ENCODE data around the gene HMOX2.

Gene HMOX2

GRCh38 chr16:4531811-4532210, 55.6 kb downstream of the HMOX2 start:
- POLR2A ChIA-PET: no interaction called here
- no peak overlapping the region for H3K4me3 ChIP-seq (ENCODE audit: low read depth, low read length)
- TF ChIP-seq ZNF555 (tag by site-specific recombination; conservative IDR thresholded peaks at IDR 0.05) (no peak), KLF7 (tag by site-specific recombination; IDR thresholded peaks at IDR 0.05; ENCODE audit: borderline replicate concordance) (no peak), SP2 (tag by site-specific recombination; IDR thresholded peaks at IDR 0.05) (no peak), SP7 (tag by site-specific recombination; IDR thresholded peaks at IDR 0.05) (no peak), ZSCAN5A (tag by site-specific recombination; IDR thresholded peaks at IDR 0.05) (no peak), HIC1 (tag by site-specific recombination; IDR thresholded peaks at IDR 0.05) (no peak), ZFP37 (tag by site-specific recombination; IDR thresholded peaks at IDR 0.05) (no peak), ZNF610 (tag by site-specific recombination; IDR thresholded peaks at IDR 0.05; ENCODE audit: borderline replicate concordance) (no peak), ZNF184 (tag by site-specific recombination; IDR thresholded peaks at IDR 0.05) (no peak), ZEB2 (tag by site-specific recombination; IDR thresholded peaks at IDR 0.05) (no peak), ZNF2 (tag by site-specific recombination; IDR thresholded peaks at IDR 0.05) (no peak), SCRT2 (tag by site-specific recombination; IDR thresholded peaks at IDR 0.05) (no peak), FEZF1 (tag by site-specific recombination; IDR thresholded peaks at IDR 0.05) (no peak), ZNF341 (tag by site-specific recombination; IDR thresholded peaks at IDR 0.05; ENCODE audit: low read depth) (no peak), ZNF692 (tag by site-specific recombination; IDR thresholded peaks at IDR 0.05) (no peak), ZNF366 (tag by site-specific recombination; conservative IDR thresholded peaks at IDR 0.05) (no peak)
- no peak overlapping the region for H3K27ac ChIP-seq (ENCODE audit: extremely low read depth, low read depth, low read length)
- no peaks in the 10 kb centered on the region for H3K9me3 ChIP-seq (ENCODE audit: control insufficient read depth, insufficient read depth, low read depth, low read length)
- H3K36me3 ChIP-seq (ENCODE audit: control insufficient read depth in 2 of 2, insufficient read depth in 1 of 2, low read length in 2 of 2): peaks cover 0 to 40% of the 10 kb centered on the region in 2 experiments; a peak in 1 of 3 replicates
- CTCF ChIA-PET: interaction anchor here (0.5 to 2.5 kb wide), 4 partner anchors 14 to 521 kb away, joined by 3 to 8 read pairs (median 4); no protein-coding TSS in a partner anchor
- peaks cover 3% of the 10 kb centered on the region; the same call in 1 of the 2 replicates for H3K4me1 ChIP-seq (ENCODE audit: control insufficient read depth, insufficient read depth, low read length)

- Histone ChIP-seq H3K4me1 (ENCODE audit: control insufficient read depth, insufficient read depth, low read length) (peaks cover 3% of the 10 kb centered on the region; the same call in 1 of the 2 replicates), H3K36me3 (ENCODE audit: control insufficient read depth in 2 of 2, insufficient read depth in 1 of 2, low read length in 2 of 2) (peaks cover 0 to 40% of the 10 kb centered on the region in 2 experiments; a peak in 1 of 3 replicates), H3K9me3 (ENCODE audit: control insufficient read depth, insufficient read depth, low read depth, low read length) (no peaks in the 10 kb centered on the region), H3K27ac (ENCODE audit: extremely low read depth, low read depth, low read length) (no peak overlapping the region), H3K4me3 (ENCODE audit: low read depth, low read length) (no peak overlapping the region)
- peak; percentile 99 for TF ChIP-seq ZNF548 (tag by site-specific recombination; IDR thresholded peaks at IDR 0.05)
- peak; percentile 15; the same call in 1 of the 2 replicates for TF ChIP-seq REST (tag by site-specific recombination; IDR thresholded peaks at IDR 0.05)
- TF ChIP-seq ZBTB17 (tag by site-specific recombination; IDR thresholded peaks at IDR 0.05): no peak
- no peak for TF ChIP-seq ZBTB8A (tag by site-specific recombination; IDR thresholded peaks at IDR 0.05)
- CTCF ChIA-PET: interaction anchor here (0.5 to 2.5 kb wide), 3 partner anchors 14 to 521 kb away, joined by 3 to 8 read pairs (median 4); no protein-coding TSS in a partner anchor
- POLR2A ChIA-PET: no interaction called here
Observed at GRCh38 chr16:4532238-4532637, 56.0 kb downstream of the HMOX2 start.

Measured in HEK293 (cell line).